Stimulated activated CD8-positive, alpha-beta memory T cell treated with anti-CD3 and anti-CD28 coated beads, Interleukin-4, amount 100 ng/mL, for 1 hour (primary cell): Measurements from ENCODE around the gene PPTC7.
"Not testable (repeated sequence)": the region's sequence is repeated elsewhere in the genome, so short reads cannot be mapped to it uniquely, and the experiment has no call there.

Experiments used
- DNase-seq, 2 donors: peaks; one replicate each; pipeline ENCODE4 v3.0.0-alpha.2; 2020; ENCODE audit warnings: low read depth in 2 of 2, low spot score in 1 of 2

The PPTC7 gene

DNA sequence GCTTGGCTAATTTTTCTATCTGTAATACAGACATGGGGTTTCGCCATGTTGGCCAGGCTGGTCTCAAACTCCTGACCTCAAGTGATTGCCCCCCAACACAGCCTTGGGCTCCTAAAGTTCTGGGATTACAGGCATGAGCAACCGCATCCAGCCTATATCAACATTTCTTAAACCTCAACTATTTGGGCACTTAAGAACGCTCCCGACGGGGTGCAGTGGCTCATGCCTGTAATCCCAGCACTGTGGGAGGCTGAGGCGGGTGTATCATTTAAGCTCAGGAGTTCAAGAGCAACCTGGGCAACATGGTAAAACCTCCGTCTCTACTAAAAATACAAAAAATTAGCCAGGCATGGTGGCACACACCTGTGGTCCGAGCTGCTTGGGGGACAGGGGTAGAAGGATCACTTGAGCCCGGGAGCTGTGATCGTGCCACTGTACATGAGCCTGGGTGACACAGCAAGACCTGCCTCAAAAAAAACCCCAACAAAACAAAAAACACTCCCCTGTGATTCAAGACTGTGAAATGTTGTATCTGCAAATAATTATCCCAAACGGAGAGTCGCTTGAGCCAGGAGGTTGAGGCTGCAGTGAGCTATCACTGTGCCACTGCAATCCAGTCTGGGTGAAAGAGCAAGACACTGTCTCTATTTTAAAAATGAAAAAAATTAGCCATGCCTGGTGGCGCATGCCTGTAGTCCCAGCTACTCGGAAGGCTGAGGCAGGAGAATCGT lies 21.5 kb downstream of the PPTC7 start:
- DNase-seq = no peak

DNA sequence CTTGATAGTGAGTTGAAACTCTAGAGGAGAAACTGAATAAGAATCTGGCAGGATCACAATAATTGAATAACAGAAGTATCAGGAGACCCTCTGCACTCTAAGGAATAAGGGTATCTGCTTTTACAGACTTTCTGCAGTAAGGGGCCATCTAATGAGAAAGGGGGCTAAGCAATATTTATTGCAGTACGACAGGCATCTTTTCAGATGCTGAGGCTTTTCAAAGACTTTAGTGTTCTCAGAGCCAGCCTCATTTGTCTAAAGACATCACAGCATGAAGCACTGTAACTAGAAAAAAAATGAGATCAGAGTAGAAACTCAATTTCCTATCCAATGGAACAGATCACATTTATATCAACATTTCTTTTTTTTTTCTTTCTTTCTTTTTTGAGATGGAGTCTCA lies 22.2 kb downstream of the PPTC7 start:
- no peak for DNase-seq

DNA sequence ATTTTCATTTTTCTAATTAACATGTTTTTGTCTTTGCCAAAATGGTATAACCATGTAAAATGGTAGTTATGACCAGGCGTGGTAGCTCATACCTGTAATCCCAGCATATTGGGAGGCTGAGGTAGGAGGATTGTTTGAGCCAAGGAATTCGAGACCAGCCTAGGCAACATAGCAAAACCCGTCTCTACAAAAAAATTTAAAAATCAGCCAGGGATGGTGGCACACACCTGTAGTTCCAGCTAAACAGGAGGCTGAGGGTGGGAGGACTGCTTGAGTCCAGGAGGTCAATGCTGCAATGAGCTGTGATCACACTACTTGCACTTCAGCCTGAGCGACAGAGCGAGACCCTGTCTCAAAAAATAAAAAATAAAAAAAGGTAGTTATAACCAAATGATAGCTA lies 23.1 kb downstream of the PPTC7 start:
- DNase-seq = no peak

DNA sequence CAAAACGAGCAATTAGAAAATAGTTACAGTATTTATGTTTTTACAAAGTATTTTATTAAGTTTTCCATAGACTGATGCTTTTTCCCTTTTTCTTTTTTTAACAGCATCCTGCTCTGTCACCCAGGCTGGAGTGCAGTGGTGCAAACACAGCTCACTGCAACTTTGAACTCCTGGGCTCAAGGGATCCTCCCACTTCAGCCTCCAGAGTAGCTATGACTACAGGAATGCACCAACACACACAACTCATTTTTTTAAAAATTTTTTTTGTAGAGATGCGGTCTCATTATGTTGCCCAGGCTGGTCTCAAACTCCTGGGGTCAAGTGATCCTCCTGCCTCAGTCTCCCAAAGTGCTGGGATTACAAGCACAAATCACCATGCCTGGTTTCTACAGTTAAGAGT lies 24.2 kb downstream of the PPTC7 start:
- not testable (repeated sequence) for DNase-seq

DNA sequence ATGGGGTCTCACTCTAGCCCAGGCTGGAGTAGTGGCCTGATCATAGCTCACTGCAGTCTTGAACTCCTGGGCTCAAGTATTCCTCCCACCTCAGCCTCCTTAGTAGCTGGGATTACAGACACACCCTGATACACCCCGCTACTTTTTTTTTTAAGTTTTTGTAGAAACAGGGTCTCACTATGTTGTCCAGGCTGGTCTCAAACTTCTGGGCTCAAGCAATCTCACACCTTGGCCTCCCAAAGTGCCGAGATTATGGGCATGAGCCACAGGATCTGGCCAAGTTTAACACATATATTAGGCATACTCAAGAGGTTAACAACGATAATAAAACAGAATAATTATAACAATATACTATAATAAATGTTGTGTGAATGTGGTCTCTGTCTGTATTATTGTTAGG lies 25.8 kb downstream of the PPTC7 start:
- no peak for DNase-seq

DNA sequence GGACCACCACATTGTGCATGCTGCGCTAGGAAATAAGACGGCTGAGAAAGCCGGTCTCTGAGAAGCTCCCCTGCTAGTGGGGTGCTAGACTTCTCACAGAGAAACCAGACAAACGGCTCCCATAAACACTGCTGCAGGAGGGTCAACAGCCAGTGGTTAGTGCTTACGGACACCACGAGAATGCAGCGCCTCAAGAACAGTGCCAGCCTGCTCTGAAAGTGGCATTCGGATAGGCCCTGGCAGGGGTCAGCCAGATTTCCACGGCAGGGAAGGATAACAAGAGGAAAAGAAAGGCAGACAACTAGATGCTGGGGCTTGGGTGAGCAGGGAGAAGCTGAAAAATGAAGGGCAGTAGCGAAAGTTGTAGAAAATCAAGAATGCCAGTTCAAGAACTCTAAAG lies 26.4 kb downstream of the PPTC7 start:
- no peak for DNase-seq

DNA sequence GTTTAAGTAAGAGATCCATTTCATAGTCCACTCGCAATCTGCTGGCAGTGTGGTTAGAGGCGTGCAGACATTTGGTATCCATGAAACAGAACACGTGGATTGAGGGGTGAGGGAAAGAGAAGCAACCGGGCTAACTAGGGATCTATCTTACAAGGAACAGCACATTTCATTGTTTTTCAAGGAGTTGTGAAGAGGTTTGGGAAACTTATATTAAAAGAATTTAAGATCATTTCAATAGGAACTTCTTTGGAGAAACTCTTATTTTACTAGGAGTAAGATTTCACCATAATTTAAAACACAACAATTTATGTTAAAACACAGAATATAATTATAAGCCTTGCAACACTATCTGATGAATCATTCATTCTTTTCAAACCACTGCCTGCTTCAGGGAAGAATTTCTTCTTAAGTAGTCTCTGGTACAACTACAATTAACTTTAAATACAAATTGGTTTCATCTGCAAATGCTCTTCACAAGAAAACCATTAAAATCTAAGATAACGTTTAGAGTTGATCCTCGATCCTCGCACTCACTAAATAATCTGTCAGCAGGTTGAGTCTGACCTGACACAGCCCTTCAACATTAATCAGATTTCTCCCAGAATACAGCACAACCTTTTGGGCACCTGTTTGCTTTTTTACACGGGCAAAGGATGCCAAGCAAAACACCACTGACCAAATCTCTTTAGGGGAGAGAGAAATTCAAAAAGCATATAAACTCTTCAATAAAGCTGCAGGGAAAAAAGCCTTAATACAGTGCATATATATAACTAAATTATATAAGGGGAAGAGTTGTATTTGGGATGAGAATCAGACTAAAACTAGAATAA lies 27.3 kb downstream of the PPTC7 start:
- DNase-seq = no peak

DNA sequence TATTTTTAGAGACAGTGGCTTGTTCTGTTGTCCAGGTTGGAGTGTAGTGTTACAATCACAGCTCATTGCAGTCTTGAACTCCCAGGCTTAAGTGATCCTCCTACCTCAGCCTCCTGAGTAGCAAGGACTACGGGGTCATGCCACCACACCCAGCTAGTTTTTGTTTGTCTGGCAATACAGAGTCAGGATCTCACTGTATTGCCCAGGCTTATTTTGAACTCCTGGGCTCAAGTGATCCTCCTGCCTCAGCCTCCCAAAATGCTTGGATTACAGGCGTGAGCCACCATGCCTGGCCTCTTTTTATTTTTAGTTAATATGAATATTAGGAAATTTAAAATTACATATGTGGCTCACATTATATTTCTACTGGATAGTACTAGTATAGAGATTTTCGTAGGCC lies 28.9 kb downstream of the PPTC7 start:
- DNase-seq = no peak

DNA sequence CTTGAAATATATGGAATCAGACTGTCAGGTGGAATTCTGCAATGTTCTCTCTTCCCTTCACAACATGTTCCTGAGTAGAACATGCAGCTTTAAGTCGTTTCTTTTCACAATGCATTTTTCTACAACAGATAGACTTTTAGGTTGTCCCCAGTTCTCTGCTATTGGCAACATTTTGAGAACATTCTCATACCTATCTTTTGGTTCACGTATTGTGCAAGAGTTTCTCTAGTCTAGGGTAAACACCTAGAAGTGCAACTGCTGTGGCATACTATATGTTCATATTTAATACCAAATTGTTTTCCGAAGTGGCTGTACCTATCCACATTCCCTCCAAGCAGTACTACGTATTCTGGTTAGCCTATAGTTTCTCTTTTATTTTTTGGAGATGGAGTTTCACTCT lies 32.1 kb downstream of the PPTC7 start:
- no peak for DNase-seq

DNA sequence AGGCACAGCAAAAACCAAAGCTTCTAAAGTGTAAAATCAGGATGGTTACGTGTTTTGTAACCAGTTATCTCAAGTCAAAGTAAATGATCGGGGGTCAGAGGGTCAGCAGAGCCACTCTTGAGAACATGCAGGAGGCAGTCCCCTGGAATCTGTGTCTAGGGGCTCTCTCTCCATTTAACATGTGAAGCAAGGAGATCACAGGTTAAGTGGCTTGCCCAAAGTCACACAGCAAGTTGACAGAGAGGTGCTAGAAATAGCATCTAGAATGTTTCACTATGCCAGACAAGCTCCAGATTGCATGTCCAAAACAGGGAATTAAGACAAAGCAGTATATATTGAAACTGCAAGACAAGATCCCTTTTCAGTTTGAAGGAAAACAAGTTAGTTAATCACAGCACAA lies 33.4 kb downstream of the PPTC7 start:
- no peak for DNase-seq

DNA sequence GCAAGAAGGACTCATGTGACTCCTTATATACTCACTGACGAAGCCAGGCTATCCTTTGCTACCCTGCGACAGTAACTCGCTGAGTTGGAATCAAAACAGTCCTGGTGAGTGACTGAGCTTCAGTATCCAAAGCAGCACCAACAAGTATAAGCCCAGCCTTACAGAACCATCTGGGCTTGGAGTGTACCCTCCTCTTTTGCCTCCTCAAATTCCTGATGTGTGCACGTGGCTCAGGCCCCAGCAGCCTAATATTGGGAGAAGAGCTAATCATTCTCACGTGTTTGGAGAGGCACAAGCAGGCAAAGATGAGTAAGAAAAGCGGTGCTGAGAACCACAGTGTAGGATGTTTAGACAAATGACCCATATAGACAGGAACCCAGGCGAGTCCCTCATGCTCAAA lies 34.4 kb downstream of the PPTC7 start:
- no peak for DNase-seq

DNA sequence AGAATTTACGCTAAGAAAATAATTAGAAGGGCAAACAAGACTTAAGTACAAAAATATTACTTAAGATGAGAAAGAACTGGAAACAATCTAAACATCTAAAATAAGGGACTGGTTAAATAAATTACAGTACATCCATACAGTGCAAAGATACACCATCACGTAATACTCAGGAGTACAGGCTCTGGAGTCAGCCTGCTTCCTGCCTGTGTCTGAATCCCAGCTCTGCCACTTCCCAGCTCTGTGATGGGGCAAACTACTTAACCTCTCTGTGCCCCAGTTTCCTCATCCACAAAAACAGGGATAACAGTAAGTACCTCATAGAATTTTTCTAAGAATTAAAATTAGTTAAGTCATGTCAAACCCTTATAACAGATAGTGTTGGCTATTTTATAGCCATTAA lies 36.0 kb downstream of the PPTC7 start:
- DNase-seq = no peak

DNA sequence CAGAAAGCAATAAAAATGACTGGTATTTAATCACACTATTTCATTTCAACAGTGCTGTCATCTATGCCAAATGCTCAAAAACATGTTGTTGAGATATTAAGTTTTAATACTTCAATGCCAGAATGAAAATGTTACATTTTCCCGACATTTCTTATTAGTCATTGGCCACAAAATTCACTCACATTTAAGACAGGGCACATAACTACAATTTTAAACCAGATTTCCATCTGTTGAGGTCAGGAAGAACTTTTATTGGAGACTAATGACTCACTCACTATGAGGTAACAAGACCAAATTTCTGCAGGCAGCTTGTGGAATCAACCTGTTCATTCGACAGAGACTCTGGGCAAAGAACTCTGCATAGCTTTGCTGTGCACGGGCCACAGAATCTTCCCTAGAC lies 36.8 kb downstream of the PPTC7 start:
- no peak for DNase-seq

DNA sequence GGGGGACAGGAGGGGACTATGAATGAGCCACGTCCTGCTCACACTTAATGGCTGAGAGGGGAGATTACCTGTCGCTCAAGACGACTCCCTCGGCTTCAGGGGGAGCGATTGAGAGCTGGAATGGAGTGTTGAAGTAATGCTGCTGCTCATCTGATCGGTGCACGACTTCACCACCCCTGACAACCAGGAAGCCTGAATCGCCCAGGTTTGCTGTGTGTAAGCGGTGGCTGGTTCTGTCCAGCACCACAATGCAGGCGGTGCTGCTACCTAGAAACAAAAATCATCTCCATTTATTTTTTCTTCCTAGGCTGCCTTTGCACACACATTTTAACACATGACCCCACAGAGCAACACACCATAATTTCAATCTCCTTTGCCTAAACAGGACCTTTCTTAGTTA lies 37.3 kb downstream of the PPTC7 start:
- no peak for DNase-seq

DNA sequence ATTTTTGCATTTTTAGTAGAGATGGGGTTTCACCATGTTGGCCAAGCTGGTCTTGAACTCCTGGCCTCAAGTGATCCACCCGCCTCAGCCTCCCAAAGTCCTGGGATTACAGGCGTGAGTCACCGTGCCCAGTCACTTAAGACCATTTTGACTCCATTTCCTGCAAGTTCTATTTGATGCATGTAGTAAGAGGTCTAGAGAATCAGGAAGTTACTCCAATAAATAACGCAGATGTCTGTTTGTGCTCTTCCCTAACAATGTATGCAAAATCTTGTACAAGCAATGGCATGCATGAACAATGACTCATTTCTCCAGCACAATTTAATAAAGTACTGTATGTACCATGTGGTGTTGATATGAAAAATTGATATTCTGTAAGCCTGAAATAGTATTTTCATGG lies 37.9 kb downstream of the PPTC7 start:
- DNase-seq = not testable (repeated sequence)

DNA sequence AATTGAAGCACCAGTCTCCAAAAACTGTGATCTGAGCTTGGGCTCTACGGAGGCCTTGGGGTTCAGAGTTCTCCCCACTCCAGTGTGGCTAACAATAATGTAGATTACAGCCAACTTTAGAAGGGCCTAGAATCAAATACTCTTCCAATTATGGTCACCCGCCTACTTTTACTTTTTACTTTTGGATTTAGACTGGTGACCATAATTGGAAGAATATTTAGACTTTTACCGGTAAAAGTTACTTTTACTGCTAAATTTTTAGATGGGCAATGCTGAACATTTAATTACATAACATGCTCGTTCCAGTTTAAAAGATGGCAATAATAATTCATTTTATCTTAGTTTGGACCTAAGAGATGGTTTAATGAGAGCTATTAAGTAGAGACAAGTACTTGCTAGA lies 39.2 kb downstream of the PPTC7 start:
- DNase-seq = no peak

DNA sequence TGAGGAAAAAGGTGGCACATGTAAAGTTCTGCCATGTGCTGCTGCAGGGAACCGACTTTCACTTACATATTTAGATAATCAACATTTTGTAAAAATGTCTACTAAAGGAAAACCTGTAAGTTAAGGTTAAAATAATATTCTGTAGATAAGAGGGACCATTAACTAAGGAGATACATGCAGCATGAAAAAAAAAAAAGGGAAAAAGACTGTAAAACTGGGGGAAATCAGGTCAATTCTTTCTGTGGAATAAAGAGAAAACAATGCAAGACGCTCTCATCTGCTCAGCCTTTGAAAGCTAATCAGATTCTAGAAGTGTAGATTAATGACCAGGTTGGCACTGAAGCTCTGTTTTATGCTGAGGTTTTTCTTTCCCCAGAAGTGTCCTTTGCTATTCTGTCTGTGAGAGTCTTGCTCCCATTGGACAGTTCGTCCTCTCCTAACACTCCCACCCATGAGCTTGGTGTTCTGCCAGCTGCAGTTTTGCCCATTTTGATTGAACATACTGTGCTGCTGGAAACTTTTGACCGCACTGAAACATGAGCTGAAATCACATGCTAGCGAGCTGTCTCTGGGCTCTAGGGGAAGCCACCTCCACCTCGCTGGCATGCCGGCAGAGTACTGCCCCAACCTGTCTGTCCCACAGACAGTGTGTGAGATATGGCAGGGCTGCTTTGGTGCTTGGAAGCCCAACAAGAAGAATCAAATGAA lies 39.7 kb downstream of the PPTC7 start:
- DNase-seq = no peak

DNA sequence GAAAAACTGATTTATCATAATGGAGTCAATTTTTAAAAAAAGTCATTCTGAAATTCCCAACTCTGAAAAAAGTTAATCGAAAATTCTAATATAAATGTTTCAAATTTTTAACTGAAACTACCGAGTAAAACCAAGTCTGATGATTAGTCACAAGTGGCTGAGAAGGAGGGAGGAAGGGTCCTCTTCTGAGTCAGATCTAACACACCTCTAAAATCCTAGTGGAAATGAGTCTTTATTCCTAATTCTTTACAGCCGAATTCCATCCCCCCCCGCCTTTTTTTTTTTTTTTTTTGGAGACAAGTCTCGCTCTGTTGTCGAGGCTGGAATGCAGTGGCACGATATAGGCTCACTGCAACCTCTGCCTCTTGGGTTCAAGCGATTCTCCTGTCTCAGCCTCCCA lies 43.1 kb downstream of the PPTC7 start:
- DNase-seq = no peak

DNA sequence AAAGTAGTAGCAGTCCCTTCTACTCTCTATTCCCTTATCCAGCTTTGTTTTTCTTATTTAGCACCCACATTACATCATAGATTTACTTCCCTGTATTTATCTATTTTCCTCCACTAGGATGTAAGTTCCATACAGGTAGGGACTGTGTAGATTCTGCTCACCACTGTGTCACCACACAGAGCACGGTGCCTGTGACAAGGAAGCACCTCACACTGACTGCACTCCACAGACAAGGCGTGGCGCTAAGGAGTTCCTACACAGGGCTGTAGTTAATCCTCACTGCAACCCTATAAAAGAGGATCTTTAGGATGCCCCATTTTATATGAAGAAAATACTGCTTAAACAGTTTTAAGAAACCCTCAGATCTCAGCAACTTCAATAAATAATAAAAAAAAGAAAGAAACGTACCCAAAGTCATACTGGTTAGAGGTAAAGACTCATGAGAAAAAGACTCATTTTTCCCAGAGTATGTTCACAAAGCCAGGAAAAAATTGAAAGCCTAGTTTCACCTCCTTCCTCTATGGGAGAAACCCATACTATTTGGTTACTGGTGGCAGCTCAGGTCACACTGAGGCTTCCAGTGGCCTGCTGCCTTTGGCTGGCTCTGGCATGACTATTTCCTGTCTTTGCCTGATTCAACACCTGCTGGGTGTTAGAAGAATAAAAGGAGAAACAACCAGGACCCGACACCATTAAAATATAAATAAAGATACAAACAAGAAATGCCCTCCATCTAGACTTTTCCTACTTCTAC lies 44.1 kb downstream of the PPTC7 start:
- DNase-seq = no peak

DNA sequence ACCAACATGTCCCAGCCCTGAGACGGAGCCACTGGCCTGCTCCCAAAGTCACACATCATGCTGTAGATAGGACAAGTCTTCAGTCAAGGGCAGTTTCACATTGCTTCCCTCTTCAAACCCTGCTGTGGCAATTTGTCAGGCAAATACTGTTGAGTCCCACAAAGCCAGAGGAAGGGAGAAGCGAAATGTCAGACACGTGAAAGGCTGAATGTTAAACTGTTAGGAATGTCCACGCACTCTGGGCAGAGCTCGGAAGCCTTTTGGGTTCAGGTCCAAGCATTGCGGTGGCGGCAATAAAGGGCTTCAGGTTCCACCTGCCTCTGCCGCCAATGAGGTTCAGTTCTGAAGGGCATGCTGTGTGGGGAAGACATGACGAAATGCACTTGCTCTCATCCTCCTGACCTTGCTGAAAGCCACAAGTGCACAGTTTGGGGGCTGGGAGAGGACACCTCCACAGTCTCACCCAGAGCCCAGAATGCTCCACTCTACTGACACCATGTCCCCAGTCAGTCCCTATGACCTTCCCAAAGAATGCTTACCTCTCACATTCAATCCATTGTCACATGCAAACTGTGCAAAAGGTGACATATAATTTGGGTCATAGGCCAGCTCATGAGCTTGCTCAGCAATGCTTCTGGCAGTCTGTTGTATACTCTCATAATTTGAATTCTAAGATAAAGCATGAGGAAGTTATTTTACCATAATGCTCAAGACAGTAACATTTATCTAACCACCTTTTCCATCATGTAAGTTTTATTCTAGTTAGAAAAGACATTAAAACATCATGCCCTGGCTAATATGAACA lies 45.3 kb downstream of the PPTC7 start:
- no peak for DNase-seq
